Heart right ventricle (tissue), 16 donors: ENCODE results near the gene CALY. TPM values are rescaled to one million over a fixed set of nuclear protein-coding genes. Genes with fewer than 3 reads are reported as not detected.

Experiments used
- ATAC-seq, 8 donors: fragments of 200-7000 bp; cut with Tn5 transposase; one replicate each; pipeline ENCODE4 v1.9.1; 2020; ENCODE audit warnings: mild to moderate bottlenecking in 8 of 8, moderate library complexity in 8 of 8, moderate number of reproducible peaks in 1 of 8
- DNase-seq, 2 donors: peaks; one replicate each; pipeline ENCODE4 v3.0.0-alpha.2; 2020
- H3K27ac ChIP-seq, 10 donors: fragments of 200-600 bp; sonication (generic) in 2 of 10; one replicate each; pipeline versions ENCODE4 v1.5.0 to v1.8.0; 2020 to 2022; ENCODE audit warnings: mild to moderate bottlenecking in 3 of 10
- H3K27me3 ChIP-seq, 7 donors: fragments of 200-600 bp; one replicate each; pipeline ENCODE4 v1.8.0; 2021 to 2022; ENCODE audit warnings: mild to moderate bottlenecking in 2 of 7
- H3K36me3 ChIP-seq, 9 donors: fragments of 200-600 bp; sonication (generic) in 1 of 9; one replicate each; pipeline versions ENCODE4 v1.5.0 to v1.8.0; 2020 to 2022; ENCODE audit warnings: mild to moderate bottlenecking in 2 of 9
- H3K4me1 ChIP-seq, 9 donors: fragments of 200-600 bp; sonication (generic) in 1 of 9; one replicate each; pipeline versions ENCODE4 v1.5.0 to v1.8.0; 2020 to 2022; ENCODE audit warnings: mild to moderate bottlenecking in 4 of 9
- H3K4me3 ChIP-seq, 10 donors: fragments of 200-600 bp; sonication (generic) in 2 of 10; one replicate each; pipeline versions ENCODE4 v1.5.0 to v1.8.0; 2020 to 2022; ENCODE audit warnings: mild to moderate bottlenecking in 7 of 10, moderate library complexity in 2 of 10
- H3K9me3 ChIP-seq, 11 donors: fragments of 200-600 bp in 10 of 11; sonication (generic) in 2 of 11; one replicate each; pipeline versions ENCODE4 v1.5.0 to v1.8.0; 2013 to 2022; ENCODE audit warnings: mild to moderate bottlenecking in 2 of 11, control low read depth in 1 of 11, moderate library complexity in 1 of 11
- WGBS, 2 donors: extraction: QIAGEN DNeasy Blood & Tissue Kit; methylation state at CpG; one replicate each; pipeline ENCODE4 v1.1.7; 2013; ENCODE audit warnings: inconsistent platforms in 1 of 2; 5-methylcytosine and 5-hydroxymethylcytosine counted together
- intact Hi-C, 10 donors: fragments of 100-400 bp; cut with DNase I; formaldehyde crosslinking; loops; one replicate each; pipeline versions ENCODE4 v1.11.1 to v1.14.2; 2022
- polyA plus RNA-seq, 2 donors: library from polyadenylated mRNA; stranded (reverse); fragments of 200-250 nt; gene quantifications; one replicate each; pipeline ENCODE4 v1.2.3, GENCODE V29; 2013
- total RNA-seq, 10 donors: library from RNA; stranded (reverse); fragmentation: NEBNext Ultra II Directional in 3 of 10; extraction: Animal tissue kit (Norgen Biotek cat#: 25700) in 3 of 10; gene quantifications; one replicate each; pipeline versions ENCODE4 v1.2.1 to v1.2.4, GENCODE V29; 2021 to 2023
- TF ChIP-seq, protein P1 (sequence below), 9 donors: fragments of 200-600 bp; sonication (generic) in 2 of 9; IDR thresholded peaks; one replicate each; pipeline versions ENCODE4 v1.5.0 to v1.8.0; 2021 to 2022; ENCODE audit warnings: antibody characterized with exemption in 9 of 9, mild to moderate bottlenecking in 5 of 9, moderate library complexity in 1 of 9
- donor health status: Arrhythmogenic right ventricular cardiomyopathy.
- donor health status: ischemic (EF 13 %, LVEDD 7.1; RV severe dilation, severe dysfunction).
- donor health status: healthy with polysubstance abuse.
- donor health status: DM: no; HTN: yes; CAD: no.
- donor health status: DM: no; HTN: no; CAD: no.
- donor health status: ischemic (EF 25% LVEDD 6.9; RV normal size, moderate dysfunction).
- donor health status: ischemic (EF 25% LVEDD 5.7; RV mildly dilated, moderate dysfunction).
- donor health status: healthy.
- donor health status: DM: yes; HTN: yes; CAD: no.
- donor health status: Ischemic cardiomyopathy.
- donor health status: ischemic (EF 35%, LVEDD 5.7; RV mildly dilated, moderate dysfunction).
- donor health status: nonischemic (EF 11% LVEDD 7.7; RV severe dilation, severe dysfunction).
- donor health status: DM: yes; HTN: yes; CAD: no.
- donor health status: PGD.
- donor health status: ischemic (EF 29% LVEDD 5.4; RV normal size, mild dysfunction).
- donor health status: nonischemic (EF 23%, LVEDD 6.1; RV moderate dilation, normal function).

The CALY gene
- total and polyA plus RNA-seq, 12 donors: 0.09 to 0.77 TPM; not detected in 10

DNA sequence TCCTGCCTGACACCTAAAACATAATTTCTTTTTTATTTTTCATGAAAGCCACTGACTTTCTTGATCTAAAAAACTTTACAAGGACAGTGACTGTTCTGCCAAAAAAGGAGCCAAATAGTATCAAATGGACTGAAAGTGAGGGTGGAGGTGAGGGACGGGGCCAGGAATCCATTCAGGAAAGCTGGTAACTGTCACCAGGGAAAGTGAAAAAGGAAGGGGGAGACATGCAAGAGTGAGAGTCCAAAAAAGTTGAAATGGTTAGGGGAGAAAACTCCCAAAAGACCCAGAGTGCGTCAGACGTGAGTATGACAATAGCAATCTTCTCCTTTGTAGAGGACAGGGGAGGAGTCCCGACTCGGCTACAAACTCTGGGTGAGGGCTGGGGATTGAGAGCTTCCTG, 7.5 kb upstream of the CALY start:
- ATAC-seq (no peak), DNase-seq (no peak)
- Histone ChIP-seq H3K4me3 (no peak overlapping the region), H3K9me3 (no peaks in the 10 kb centered on the region), H3K4me1 (no peaks in the 10 kb centered on the region), H3K36me3 (no peaks in the 10 kb centered on the region), H3K27ac (no peak overlapping the region), H3K27me3 (peaks cover 0 to 94% (median 74%) of the 10 kb centered on the region in 7 donors)
- intact Hi-C loops: no loop called here
- 63 to 77% methylated on average over 5 of the region's 5 CpGs for WGBS, 2 donors
- TF ChIP-seq, protein P1, sequence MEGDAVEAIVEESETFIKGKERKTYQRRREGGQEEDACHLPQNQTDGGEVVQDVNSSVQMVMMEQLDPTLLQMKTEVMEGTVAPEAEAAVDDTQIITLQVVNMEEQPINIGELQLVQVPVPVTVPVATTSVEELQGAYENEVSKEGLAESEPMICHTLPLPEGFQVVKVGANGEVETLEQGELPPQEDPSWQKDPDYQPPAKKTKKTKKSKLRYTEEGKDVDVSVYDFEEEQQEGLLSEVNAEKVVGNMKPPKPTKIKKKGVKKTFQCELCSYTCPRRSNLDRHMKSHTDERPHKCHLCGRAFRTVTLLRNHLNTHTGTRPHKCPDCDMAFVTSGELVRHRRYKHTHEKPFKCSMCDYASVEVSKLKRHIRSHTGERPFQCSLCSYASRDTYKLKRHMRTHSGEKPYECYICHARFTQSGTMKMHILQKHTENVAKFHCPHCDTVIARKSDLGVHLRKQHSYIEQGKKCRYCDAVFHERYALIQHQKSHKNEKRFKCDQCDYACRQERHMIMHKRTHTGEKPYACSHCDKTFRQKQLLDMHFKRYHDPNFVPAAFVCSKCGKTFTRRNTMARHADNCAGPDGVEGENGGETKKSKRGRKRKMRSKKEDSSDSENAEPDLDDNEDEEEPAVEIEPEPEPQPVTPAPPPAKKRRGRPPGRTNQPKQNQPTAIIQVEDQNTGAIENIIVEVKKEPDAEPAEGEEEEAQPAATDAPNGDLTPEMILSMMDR (IDR thresholded peaks at IDR 0.05): no peak

DNA sequence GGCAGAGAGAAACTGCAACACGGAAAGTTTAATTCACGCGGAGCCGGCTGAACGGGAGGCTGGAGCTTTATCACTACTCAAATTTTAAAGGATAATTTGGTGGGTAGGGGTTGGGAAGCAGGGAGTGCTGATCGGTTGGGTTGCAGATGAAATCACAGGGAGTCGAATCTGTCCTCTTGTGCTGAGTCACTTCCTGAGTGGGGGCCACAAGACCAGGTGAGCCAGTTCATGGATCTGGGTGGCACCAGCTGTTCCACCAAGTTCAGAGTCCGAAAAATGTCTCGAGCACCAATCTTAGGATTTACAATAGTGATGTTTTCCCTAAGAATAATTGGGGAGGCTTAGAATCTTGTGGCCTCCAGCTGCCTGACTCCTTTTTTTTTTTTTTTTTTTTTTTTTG, 6.9 kb upstream of the CALY start:
- ATAC-seq (no peak), DNase-seq (no peak)
- 56 to 58% methylated on average over 9 of the region's 9 CpGs for WGBS, 2 donors
- H3K9me3 ChIP-seq: no peaks in the 10 kb centered on the region
- intact Hi-C loops: no loop called here
- H3K27me3 ChIP-seq: peaks cover 0 to 95% (median 77%) of the 10 kb centered on the region in 7 donors
- no peak overlapping the region for H3K27ac ChIP-seq
- no peak overlapping the region for H3K4me3 ChIP-seq
- H3K4me1 ChIP-seq: no peaks in the 10 kb centered on the region
- H3K36me3 ChIP-seq: no peaks in the 10 kb centered on the region
- TF ChIP-seq, protein P1 (IDR thresholded peaks at IDR 0.05): no peak

DNA sequence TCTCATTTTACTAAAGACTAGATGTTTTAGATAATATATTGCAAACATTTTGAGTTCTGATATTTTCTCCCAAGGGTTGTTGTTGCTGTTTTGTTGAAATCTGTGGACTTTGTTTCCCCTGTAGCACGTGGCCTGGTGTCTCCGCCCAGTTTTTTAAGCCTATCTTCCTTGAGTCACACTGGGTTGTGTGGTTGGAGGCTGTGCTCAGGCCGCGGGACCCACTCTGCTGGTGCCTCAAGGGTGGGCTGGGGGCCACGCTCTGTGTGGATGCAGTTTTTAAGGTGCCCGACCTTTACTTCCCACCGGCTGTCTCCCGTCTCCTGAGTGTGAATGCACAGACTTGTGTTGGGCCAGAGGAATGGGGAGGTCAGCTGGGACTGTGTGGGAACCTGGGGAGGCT, 6.2 kb upstream of the CALY start:
- Histone ChIP-seq H3K9me3 (no peaks in the 10 kb centered on the region), H3K4me3 (no peak overlapping the region), H3K27me3 (peaks cover 0 to 93% (median 78%) of the 10 kb centered on the region in 7 donors), H3K36me3 (no peaks in the 10 kb centered on the region), H3K4me1 (no peaks in the 10 kb centered on the region), H3K27ac (no peak overlapping the region)
- DNase-seq (no peak), ATAC-seq (no peak)
- TF ChIP-seq, protein P1 (IDR thresholded peaks at IDR 0.05): no peak
- WGBS, 2 donors: 73 to 80% methylated on average over 8 of the region's 8 CpGs
- intact Hi-C loops: no loop called here

DNA sequence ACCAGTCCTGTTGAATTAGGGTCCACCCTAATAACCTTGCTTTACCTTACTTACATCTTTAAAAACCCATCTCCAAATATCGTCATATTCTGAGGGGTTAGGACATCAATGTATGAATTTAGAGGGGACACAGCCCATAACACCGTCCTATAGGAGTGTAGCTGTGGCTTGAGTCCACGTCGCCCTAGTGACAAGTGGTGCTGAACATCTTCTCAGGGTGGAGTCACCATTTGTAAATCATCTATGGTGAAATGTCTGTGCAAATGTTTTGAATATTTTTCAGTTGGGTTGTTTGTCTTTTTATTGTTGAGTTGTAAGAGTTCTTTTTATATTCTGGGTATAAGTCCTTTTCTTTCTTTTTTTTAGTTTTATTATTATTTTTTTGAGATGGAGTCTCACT, 5.3 kb upstream of the CALY start:
- ATAC-seq: no peak
- no peaks in the 10 kb centered on the region for H3K36me3 ChIP-seq
- intact Hi-C loops: no loop called here
- no peak overlapping the region for H3K27ac ChIP-seq
- WGBS, 2 donors: 86 to 91% methylated on average over 4 of the region's 4 CpGs
- no peaks in the 10 kb centered on the region for H3K9me3 ChIP-seq
- H3K4me3 ChIP-seq: no peak overlapping the region
- H3K4me1 ChIP-seq: no peaks in the 10 kb centered on the region
- TF ChIP-seq, protein P1 (IDR thresholded peaks at IDR 0.05): no peak
- no peak for DNase-seq
- H3K27me3 ChIP-seq: peaks cover under 1 to 93% (median 78%) of the 10 kb centered on the region in 7 donors
